Measurements from ENCODE around the gene GPR62.

DNA sequence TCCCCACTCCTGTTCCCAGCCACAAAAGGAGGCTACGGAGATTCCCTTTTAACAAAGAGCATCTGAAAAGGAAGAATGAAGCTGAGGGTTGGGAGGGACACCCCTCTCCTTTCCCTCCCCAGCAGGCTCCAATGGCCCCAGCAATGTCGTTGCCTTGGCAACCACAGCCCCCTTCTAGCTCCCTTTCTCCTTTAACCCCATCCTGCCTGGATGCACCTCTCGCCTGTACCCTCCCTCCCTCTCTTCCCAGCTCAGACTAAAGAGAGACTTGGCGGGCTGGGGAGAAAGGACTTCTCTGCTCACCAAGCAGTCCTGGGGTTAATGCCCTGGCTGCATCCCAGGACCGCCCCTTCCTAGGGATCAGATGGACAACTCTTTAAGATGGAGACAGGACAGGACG, 47.6 kb downstream of the GPR62 start:
- TF ChIP-seq, protein P1, sequence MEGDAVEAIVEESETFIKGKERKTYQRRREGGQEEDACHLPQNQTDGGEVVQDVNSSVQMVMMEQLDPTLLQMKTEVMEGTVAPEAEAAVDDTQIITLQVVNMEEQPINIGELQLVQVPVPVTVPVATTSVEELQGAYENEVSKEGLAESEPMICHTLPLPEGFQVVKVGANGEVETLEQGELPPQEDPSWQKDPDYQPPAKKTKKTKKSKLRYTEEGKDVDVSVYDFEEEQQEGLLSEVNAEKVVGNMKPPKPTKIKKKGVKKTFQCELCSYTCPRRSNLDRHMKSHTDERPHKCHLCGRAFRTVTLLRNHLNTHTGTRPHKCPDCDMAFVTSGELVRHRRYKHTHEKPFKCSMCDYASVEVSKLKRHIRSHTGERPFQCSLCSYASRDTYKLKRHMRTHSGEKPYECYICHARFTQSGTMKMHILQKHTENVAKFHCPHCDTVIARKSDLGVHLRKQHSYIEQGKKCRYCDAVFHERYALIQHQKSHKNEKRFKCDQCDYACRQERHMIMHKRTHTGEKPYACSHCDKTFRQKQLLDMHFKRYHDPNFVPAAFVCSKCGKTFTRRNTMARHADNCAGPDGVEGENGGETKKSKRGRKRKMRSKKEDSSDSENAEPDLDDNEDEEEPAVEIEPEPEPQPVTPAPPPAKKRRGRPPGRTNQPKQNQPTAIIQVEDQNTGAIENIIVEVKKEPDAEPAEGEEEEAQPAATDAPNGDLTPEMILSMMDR (IDR thresholded peaks at IDR 0.05), result no peak
- no peak for TF ChIP-seq POLR2A (IDR thresholded peaks at IDR 0.05)
